ENCODE data around the gene UBE2J2.
A peak's percentile ranks its signal among the peaks of the same experiment; 100 is the strongest.

Gene UBE2J2

GRCh38 chr1:1236945-1237873 is 36.4 kb downstream of the UBE2J2 start:
- peak overlapping the region; percentile 38 for H4K8ac ChIP-seq (ENCODE audit: low read length)
- no peak overlapping the region for H2BK15ac ChIP-seq (ENCODE audit: low read depth, poor library complexity, severe bottlenecking)
- H3K4me2 ChIP-seq (ENCODE audit: low read length, poor library complexity, severe bottlenecking) = no peak overlapping the region
- H2BK12ac ChIP-seq (ENCODE audit: low read length in 2 of 2) = peak overlapping the region in 1 of 2 experiments; percentile 3
- H2BK120ac ChIP-seq (ENCODE audit: low read depth, low read length) = no peak overlapping the region
- H3K23ac ChIP-seq (ENCODE audit: low read length in 2 of 2) = no peak overlapping the region
- peaks cover 6 to 42% of the 10 kb centered on the region in 2 experiments for H3K36me3 ChIP-seq (ENCODE audit: control insufficient read depth in 1 of 2, insufficient read depth in 2 of 2, low read depth in 1 of 2, low read length in 2 of 2)
- no peak overlapping the region for H3K9ac ChIP-seq (ENCODE audit: low read length)
- peaks cover 3% of the 10 kb centered on the region for H3K9me3 ChIP-seq (ENCODE audit: control insufficient read depth, low read length)
- no peak overlapping the region for H2BK5ac ChIP-seq (ENCODE audit: low read depth, low read length, poor library complexity, severe bottlenecking)
- H4K91ac ChIP-seq (ENCODE audit: low read length) = no peak overlapping the region
- no peak overlapping the region for H3K4me3 ChIP-seq (ENCODE audit: insufficient read depth in 1 of 2, low read depth in 1 of 2, low read length in 2 of 2)
- WGBS = 79% methylated on average over 31 of the region's 34 CpGs
- no peak overlapping the region for H3K4ac ChIP-seq (ENCODE audit: low read depth in 1 of 2, low read length in 2 of 2)
- no peak overlapping the region for H3K18ac ChIP-seq (ENCODE audit: low read depth in 1 of 2, low read length in 2 of 2)
- H3K14ac ChIP-seq (ENCODE audit: low read length in 2 of 2) = no peak overlapping the region
- H3K4me1 ChIP-seq (ENCODE audit: control insufficient read depth, insufficient read depth, low read depth, low read length) = peaks cover 53% of the 10 kb centered on the region
- H3K27me3 ChIP-seq (ENCODE audit: control insufficient read depth in 1 of 2, insufficient read depth in 1 of 2, low read length in 2 of 2) = peaks cover 0 to 38% of the 10 kb centered on the region in 2 experiments
- no peak overlapping the region for H2AK5ac ChIP-seq (ENCODE audit: low read length, severe bottlenecking)
- H2AFZ ChIP-seq (ENCODE audit: low read depth, low read length) = no peak overlapping the region
- peaks cover 15% of the 10 kb centered on the region for H3K79me1 ChIP-seq (replicated peaks; ENCODE audit: low read length, poor library complexity, severe bottlenecking)
- no peak for DNase-seq
- no peak overlapping the region for H3K27ac ChIP-seq (ENCODE audit: low read length, poor library complexity, severe bottlenecking)

- no peak overlapping the region for H2BK12ac ChIP-seq (ENCODE audit: low read length in 2 of 2)
- H3K23ac ChIP-seq (ENCODE audit: low read length in 2 of 2) = no peak overlapping the region
- H4K8ac ChIP-seq (ENCODE audit: low read length) = no peak overlapping the region
- no peak overlapping the region for H2BK15ac ChIP-seq (ENCODE audit: low read depth, poor library complexity, severe bottlenecking)
- H2BK5ac ChIP-seq (ENCODE audit: low read depth, low read length, poor library complexity, severe bottlenecking) = no peak overlapping the region
- peaks cover 0 to 38% of the 10 kb centered on the region in 2 experiments for H3K27me3 ChIP-seq (ENCODE audit: control insufficient read depth in 1 of 2, insufficient read depth in 1 of 2, low read length in 2 of 2)
- H2AK5ac ChIP-seq (ENCODE audit: low read length, severe bottlenecking) = no peak overlapping the region
- no peak overlapping the region for H3K18ac ChIP-seq (ENCODE audit: low read depth in 1 of 2, low read length in 2 of 2)
- no peak overlapping the region for H2AFZ ChIP-seq (ENCODE audit: low read depth, low read length)
- no peak overlapping the region for H3K4ac ChIP-seq (ENCODE audit: low read depth in 1 of 2, low read length in 2 of 2)
- peaks cover 6 to 37% of the 10 kb centered on the region in 2 experiments for H3K36me3 ChIP-seq (ENCODE audit: control insufficient read depth in 1 of 2, insufficient read depth in 2 of 2, low read depth in 1 of 2, low read length in 2 of 2)
- no peak overlapping the region for H2BK120ac ChIP-seq (ENCODE audit: low read depth, low read length)
- H3K4me2 ChIP-seq (ENCODE audit: low read length, poor library complexity, severe bottlenecking) = no peak overlapping the region
- H4K91ac ChIP-seq (ENCODE audit: low read length) = peak overlapping the region; percentile 66
- no peak overlapping the region for H3K27ac ChIP-seq (ENCODE audit: low read length, poor library complexity, severe bottlenecking)
- no peak overlapping the region for H3K9ac ChIP-seq (ENCODE audit: low read length)
- WGBS = 89% methylated on average over 22 of the region's 22 CpGs
- no peak for DNase-seq
- H3K79me1 ChIP-seq (replicated peaks; ENCODE audit: low read length, poor library complexity, severe bottlenecking) = peaks cover 15% of the 10 kb centered on the region
- peaks cover 51% of the 10 kb centered on the region for H3K4me1 ChIP-seq (ENCODE audit: control insufficient read depth, insufficient read depth, low read depth, low read length)
- no peak overlapping the region for H3K14ac ChIP-seq (ENCODE audit: low read length in 2 of 2)
- H3K9me3 ChIP-seq (ENCODE audit: control insufficient read depth, low read length) = peaks cover 3% of the 10 kb centered on the region
- H3K4me3 ChIP-seq (ENCODE audit: insufficient read depth in 1 of 2, low read depth in 1 of 2, low read length in 2 of 2) = no peak overlapping the region
Measured at GRCh38 chr1:1236176-1236763, 37.4 kb downstream of the UBE2J2 start.

- Histone ChIP-seq H2BK120ac (ENCODE audit: low read depth, low read length) (no peak overlapping the region), H3K4me1 (ENCODE audit: control insufficient read depth, insufficient read depth, low read depth, low read length) (peaks cover 43% of the 10 kb centered on the region), H3K23ac (ENCODE audit: low read length in 2 of 2) (no peak overlapping the region), H3K4me2 (ENCODE audit: low read length, poor library complexity, severe bottlenecking) (no peak overlapping the region), H3K9ac (ENCODE audit: low read length) (no peak overlapping the region), H2BK5ac (ENCODE audit: low read depth, low read length, poor library complexity, severe bottlenecking) (no peak overlapping the region), H3K36me3 (ENCODE audit: control insufficient read depth in 1 of 2, insufficient read depth in 2 of 2, low read depth in 1 of 2, low read length in 2 of 2) (peaks cover 6 to 37% of the 10 kb centered on the region in 2 experiments), H2AFZ (ENCODE audit: low read depth, low read length) (no peak overlapping the region), H3K4me3 (ENCODE audit: insufficient read depth in 1 of 2, low read depth in 1 of 2, low read length in 2 of 2) (no peak overlapping the region), H3K18ac (ENCODE audit: low read depth in 1 of 2, low read length in 2 of 2) (no peak overlapping the region), H4K91ac (ENCODE audit: low read length) (no peak overlapping the region), H2BK15ac (ENCODE audit: low read depth, poor library complexity, severe bottlenecking) (no peak overlapping the region), H2AK5ac (ENCODE audit: low read length, severe bottlenecking) (no peak overlapping the region), H3K9me3 (ENCODE audit: control insufficient read depth, low read length) (peaks cover 3% of the 10 kb centered on the region), H4K8ac (ENCODE audit: low read length) (no peak overlapping the region), H3K27ac (ENCODE audit: low read length, poor library complexity, severe bottlenecking) (no peak overlapping the region), H3K79me1 (replicated peaks; ENCODE audit: low read length, poor library complexity, severe bottlenecking) (peaks cover 15% of the 10 kb centered on the region), H2BK12ac (ENCODE audit: low read length in 2 of 2) (no peak overlapping the region), H3K27me3 (ENCODE audit: control insufficient read depth in 1 of 2, insufficient read depth in 1 of 2, low read length in 2 of 2) (peaks cover 0 to 37% of the 10 kb centered on the region in 2 experiments), H3K4ac (ENCODE audit: low read depth in 1 of 2, low read length in 2 of 2) (no peak overlapping the region), H3K14ac (ENCODE audit: low read length in 2 of 2) (no peak overlapping the region)
- WGBS = 95% methylated on average over 27 of the region's 27 CpGs
- no peak for DNase-seq
Measured at GRCh38 chr1:1235016-1235744, 38.5 kb downstream of the UBE2J2 start.
